A549 (cell line): ENCODE data around the gene TUBG2. TPM values are rescaled to one million over a fixed set of nuclear protein-coding genes. Genes with fewer than 3 reads are reported as not detected.

ENCODE experiments used
- ATAC-seq, 2 experiments: fragments of 200-7000 bp in 1 of 2; fragments of >200 bp in 1 of 2; cut with Nextera tagmentation in 1 of 2; cut with Tn5 transposase in 1 of 2; 3 replicates each; pipeline versions ENCODE4 v1.8.0 to v1.9.1; 2018 to 2020; ENCODE audit warnings: mild to moderate bottlenecking in 1 of 2, moderate library complexity in 1 of 2
- CTCF ChIA-PET: fragments of 300-600 bp; sonication (Branson Sonifier 250); formaldehyde crosslinking; extraction: SDS; loops from one replicate; lab custom pipeline; 2021; ENCODE audit warnings: antibody characterized with exemption, inconsistent platforms; lab: Yijun Ruan, JAX
- POLR2A ChIA-PET: fragments of 350-600 bp; formaldehyde crosslinking; extraction: SDS; loops from one replicate; lab custom pipeline; 2021; ENCODE audit warnings: antibody characterized with exemption, inconsistent platforms; lab: Yijun Ruan, JAX
- DNase-seq, 2 experiments: peaks; one replicate each; pipeline versions ENCODE4 v3.0.0 to v3.0.0-alpha.2; 2011 to 2016; ENCODE audit warnings: low read depth in 1 of 2, low spot score in 1 of 2
- FAIRE-seq: peaks from 2 replicates; lab custom pipeline; 2011; peaks lifted over from hg19 to GRCh38; lab: Jason Lieb, UNC
- H3K27ac ChIP-seq, 2 experiments: fragments of >200 bp; sonication (Bioruptor Twin); formaldehyde crosslinking; 3 replicates each; pipeline ENCODE4 v1.5.1; 2016 to 2017
- H3K4me1 ChIP-seq: fragments of >200 bp; sonication (Bioruptor Twin); formaldehyde crosslinking; 3 replicates; pipeline ENCODE4 v1.6.1; 2016
- H3K4me2 ChIP-seq: fragments of >200 bp; sonication (Bioruptor Twin); formaldehyde crosslinking; 3 replicates; pipeline ENCODE4 v1.6.1; 2016
- H3K4me3 ChIP-seq: fragments of >200 bp; sonication (Bioruptor Twin); formaldehyde crosslinking; 3 replicates; pipeline ENCODE4 v1.5.1; 2016
- H3K9me3 ChIP-seq: fragments of >200 bp; sonication (Bioruptor Twin); formaldehyde crosslinking; 3 replicates; pipeline ENCODE4 v1.6.1; 2016
- ATOH8 ChIP-seq: fragments of 250-450 bp; sonication (Bioruptor Pico); IDR thresholded peaks from 2 replicates; pipeline ENCODE4 v1.5.0; 2020; ENCODE audit warnings: low read depth, mild to moderate bottlenecking, moderate library complexity
- BCL3 ChIP-seq: fragments of >200 bp; sonication (Bioruptor Twin); formaldehyde crosslinking; IDR thresholded peaks from 3 replicates; pipeline ENCODE4 v1.6.1; 2016
- BHLHE40 ChIP-seq: IDR thresholded peaks from 2 replicates; pipeline ENCODE4 v1.6.1; 2012; ENCODE audit warnings: low read depth, low read length, inconsistent platforms
- CBX2 ChIP-seq: fragments of 200-600 bp; sonication (generic); IDR thresholded peaks from 2 replicates; pipeline ENCODE4 v1.6.1; 2016; ENCODE audit warnings: low read depth, mild to moderate bottlenecking, borderline replicate concordance
- CHD4 ChIP-seq: fragments of 200-600 bp; sonication (generic); IDR thresholded peaks from 2 replicates; pipeline ENCODE4 v1.6.1; 2016; ENCODE audit warnings: antibody characterized with exemption, mild to moderate bottlenecking, borderline replicate concordance
- E2F6 ChIP-seq: IDR thresholded peaks from 2 replicates; pipeline ENCODE4 v1.6.1; 2012; ENCODE audit warnings: low read depth, borderline replicate concordance
- FOSL2 ChIP-seq, 2 experiments: fragments of 450-650 bp in 1 of 2; fragments of >200 bp in 1 of 2; sonication (Bioruptor Twin) in 1 of 2; formaldehyde crosslinking; IDR thresholded peaks; 2 replicates each; pipeline versions ENCODE4 v1.5.0 to v1.6.1; 2016 to 2020; ENCODE audit warnings: mild to moderate bottlenecking in 1 of 2, moderate library complexity in 1 of 2
- HOXA7 ChIP-seq: fragments of 250-450 bp; sonication (Bioruptor Pico); IDR thresholded peaks from 2 replicates; pipeline ENCODE4 v1.5.0; 2020; ENCODE audit warnings: mild to moderate bottlenecking, moderate library complexity
- HOXB13 ChIP-seq: fragments of 250-450 bp; sonication (Bioruptor Pico); IDR thresholded peaks from 2 replicates; pipeline ENCODE4 v1.5.0; 2020; ENCODE audit warnings: low read depth, mild to moderate bottlenecking, moderate library complexity
- MAX ChIP-seq: IDR thresholded peaks from 2 replicates; pipeline ENCODE4 v1.6.1; 2012
- NPAS2 ChIP-seq: fragments of 250-450 bp; sonication (Bioruptor Pico); IDR thresholded peaks from 2 replicates; pipeline ENCODE4 v1.8.0; 2022; ENCODE audit warnings: mild to moderate bottlenecking, moderate library complexity, borderline replicate concordance
- NR3C1 ChIP-seq: fragments of >200 bp; sonication (Bioruptor Twin); formaldehyde crosslinking; IDR thresholded peaks from 3 replicates; pipeline ENCODE4 v1.6.1; 2017
- PBX3 ChIP-seq: IDR thresholded peaks from 2 replicates; pipeline ENCODE4 v1.6.1; 2012
- POLR2A ChIP-seq: IDR thresholded peaks from 2 replicates; pipeline ENCODE4 v1.6.1; 2012; ENCODE audit warnings: mild to moderate bottlenecking, low read length
- REST ChIP-seq: fragments of 200-600 bp; sonication (generic); IDR thresholded peaks from 2 replicates; pipeline ENCODE4 v1.6.1; 2016; ENCODE audit warnings: antibody characterized with exemption, mild to moderate bottlenecking, moderate library complexity
- RFX5 ChIP-seq: fragments of 450-650 bp; IDR thresholded peaks from 2 replicates; pipeline ENCODE4 v1.7.1; 2014; ENCODE audit warnings: antibody characterized with exemption, mild to moderate bottlenecking, moderate library complexity
- SMC3 ChIP-seq: fragments of >200 bp; sonication (Bioruptor Twin); formaldehyde crosslinking; IDR thresholded peaks from 3 replicates; pipeline ENCODE4 v1.6.1; 2018; ENCODE audit warnings: inconsistent platforms
- SREBF2 ChIP-seq: fragments of 450-650 bp; IDR thresholded peaks from 2 replicates; pipeline ENCODE4 v1.6.1; 2014; ENCODE audit warnings: mild to moderate bottlenecking, moderate library complexity
- USF2 ChIP-seq: fragments of 450-650 bp; IDR thresholded peaks from 2 replicates; pipeline ENCODE4 v1.6.1; 2014; ENCODE audit warnings: antibody characterized with exemption
- ZC3H11A ChIP-seq: fragments of 450-650 bp; IDR thresholded peaks from 2 replicates; pipeline ENCODE4 v1.6.1; 2014; ENCODE audit warnings: antibody characterized with exemption, mild to moderate bottlenecking
- whole genome bisulfite sequencing: methylation state at CpG from one replicate; pipeline ENCODE4 v1.1.6; 2017; ENCODE audit errors: missing lambda C conversion rate; 5-methylcytosine and 5-hydroxymethylcytosine counted together
- polyA plus RNA-seq, 4 experiments: library from polyadenylated mRNA; depleted of rRNA in 3 of 4; stranded (reverse); fragments of >200 nt; fragmentation: RNase III in 1 of 4; extraction: RNeasy Plus Mini Kit Qiagen cat#74134 plus additional on column Dnase treatment in 1 of 4; gene quantifications; 2 replicates in 3 of 4; 3 replicates in 1 of 4; pipeline ENCODE4 v1.2.3, GENCODE V29; 2011 to 2017

The TUBG2 gene
- polyA plus RNA-seq, 2 of the 4 experiments (the other 2 are of a cell fraction): 14.9 to 30.6 TPM

GRCh38 chr17:42653179-42654124 lies 5.6 kb upstream of the TUBG2 start:
- TF ChIP-seq SREBF2 (no peak), FOSL2 (IDR thresholded peaks at IDR 0.05) (no peak), FOSL2 (CRISPR knock-in tag; IDR thresholded peaks at IDR 0.05) (no peak), ZC3H11A (no peak), USF2 (no peak), BCL3 (no peak), CHD4 (no peak), NPAS2 (no peak), POLR2A (no peak)
- Histone ChIP-seq H3K4me2 (no peak overlapping the region), H3K4me3 (no peak overlapping the region), H3K27ac (no peak overlapping the region), H3K4me1 (no peaks in the 10 kb centered on the region), H3K9me3 (peaks cover 4% of the 10 kb centered on the region; the same call in 2 of the 3 replicates)
- DNase-seq (no peak), ATAC-seq (no peak), FAIRE-seq (no peak)
- POLR2A ChIA-PET: no interaction called here
- WGBS: 83% methylated on average over 41 of the region's 42 CpGs
- CTCF ChIA-PET: interaction anchor here (0.6 to 2.7 kb wide), 7 partner anchors 21 to 277 kb away, joined by 3 to 13 read pairs (median 3); partner anchors contain the start of gene PSMC3IP

- ChIA-PET CTCF (interaction anchor here (0.7 to 2.1 kb wide), 5 partner anchors 21 to 136 kb away, joined by 3 to 4 read pairs (median 3); partner anchors contain the start of gene PLEKHH3), POLR2A (interaction anchor here (0.5 kb wide), 1 partner anchor 15 kb away, joined by 3 read pairs; no protein-coding TSS in a partner anchor)
- ATAC-seq (no peak), DNase-seq (no peak), FAIRE-seq (no peak)
- Histone ChIP-seq H3K9me3 (peaks cover 4% of the 10 kb centered on the region; the same call in 2 of the 3 replicates), H3K4me3 (no peak overlapping the region), H3K4me1 (peaks cover 9% of the 10 kb centered on the region), H3K27ac (no peak overlapping the region), H3K4me2 (no peak overlapping the region)
- 91% methylated on average over 2 of the region's 2 CpGs for WGBS
- TF ChIP-seq REST (no peak), SREBF2 (no peak), HOXB13 (CRISPR knock-in tag) (no peak), BHLHE40 (no peak), PBX3 (no peak), E2F6 (no peak), NR3C1 (no peak), FOSL2 (IDR thresholded peaks at IDR 0.05) (no peak), FOSL2 (CRISPR knock-in tag; IDR thresholded peaks at IDR 0.05) (no peak), CBX2 (no peak), SMC3 (no peak), HOXA7 (CRISPR knock-in tag) (no peak), ZC3H11A (no peak), POLR2A (no peak), RFX5 (no peak), ATOH8 (CRISPR knock-in tag) (no peak), MAX (no peak)
These were observed 3.6 kb upstream of the TUBG2 start for GRCh38 chr17:42655528-42655927.
